ENCODE data around the gene E4F1.
"Not testable (repeated sequence)": the region's sequence is repeated elsewhere in the genome, so short reads cannot be mapped to it uniquely, and the experiment has no call there.

The E4F1 gene

GRCh38 chr16:2244301-2244700, 20.9 kb downstream of the E4F1 start:
- no peak for DNase-seq (ENCODE audit: low spot score)

GRCh38 chr16:2244926-2245795, 21.8 kb downstream of the E4F1 start:
- no peak for DNase-seq (ENCODE audit: low spot score)

- no peak for DNase-seq (ENCODE audit: low spot score)
Measured at GRCh38 chr16:2246301-2246885, 23.0 kb downstream of the E4F1 start.

- DNase-seq (ENCODE audit: low spot score): no peak
Measured at GRCh38 chr16:2250652-2251295, 27.4 kb downstream of the E4F1 start.

GRCh38 chr16:2251296-2252111, 28.1 kb downstream of the E4F1 start, which contains the start of gene ECI1:
ECI1 (minus strand) TSS chr16:2251587; CDS start chr16:2251566, 21 bp downstream.
- DNase-seq (ENCODE audit: low spot score): peak; percentile 91

GRCh38 chr16:2252806-2253148, 29.4 kb downstream of the E4F1 start:
- no peak for DNase-seq (ENCODE audit: low spot score)

GRCh38 chr16:2253293-2253692, 29.9 kb downstream of the E4F1 start:
- no peak for DNase-seq (ENCODE audit: low spot score)

GRCh38 chr16:2256531-2257140, 33.2 kb downstream of the E4F1 start:
- DNase-seq (ENCODE audit: low spot score): no peak

- DNase-seq (ENCODE audit: low spot score): no peak
Measured at GRCh38 chr16:2257726-2258125, 34.3 kb downstream of the E4F1 start.

- DNase-seq (ENCODE audit: low spot score): not testable (repeated sequence)
Measured at GRCh38 chr16:2258530-2258929, 35.1 kb downstream of the E4F1 start.

GRCh38 chr16:2260250-2260649, 36.9 kb downstream of the E4F1 start:
- no peak for DNase-seq (ENCODE audit: low spot score)

- not testable (repeated sequence) for DNase-seq (ENCODE audit: low spot score)
Measured at GRCh38 chr16:2263026-2263425, 39.6 kb downstream of the E4F1 start.

- DNase-seq (ENCODE audit: low spot score): not testable (repeated sequence)
Measured at GRCh38 chr16:2266887-2267286, 43.5 kb downstream of the E4F1 start.

- not testable (repeated sequence) for DNase-seq (ENCODE audit: low spot score)
Measured at GRCh38 chr16:2267505-2267912, 44.1 kb downstream of the E4F1 start.

- peak; percentile 95 for DNase-seq (ENCODE audit: low spot score)
Measured at GRCh38 chr16:2267913-2268666, 44.7 kb downstream of the E4F1 start, which contains the start of gene RNPS1. RNPS1 (minus strand) TSS chr16:2268126; CDS start chr16:2264643, 3,483 bp downstream.

- no peak for DNase-seq (ENCODE audit: low spot score)
Measured at GRCh38 chr16:2270070-2270462, 46.7 kb downstream of the E4F1 start.

GRCh38 chr16:2270588-2271470, 47.4 kb downstream of the E4F1 start:
- DNase-seq (ENCODE audit: low spot score): no peak

- DNase-seq (ENCODE audit: low spot score): no peak
Measured at GRCh38 chr16:2271848-2272461, 48.6 kb downstream of the E4F1 start.

GRCh38 chr16:2273484-2273883, 50.1 kb downstream of the E4F1 start:
- DNase-seq (ENCODE audit: low spot score): no peak

All from pons (tissue), 1 donor.